Measurements from ENCODE around the gene NT5DC4. TPM values are rescaled to one million over a fixed set of nuclear protein-coding genes. Genes with fewer than 3 reads are reported as not detected.
A peak's percentile ranks its signal among the peaks of the same experiment; 100 is the strongest.

The NT5DC4 gene
- total RNA-seq, 1 experiment from 2014 or later = 0.04 TPM

- TSS peak; percentile 63 for BruUV-seq (replicated peaks)
- peak within 1 kb of the TSS; percentile 92 for H2AFZ ChIP-seq (ENCODE audit: low read length)
- no peaks in the 10 kb centered on the region for H3K9me2 ChIP-seq (replicated peaks; ENCODE audit: low read length)
- no peak; the same call in 1 of the 2 replicates for TF ChIP-seq CTCF (conservative IDR thresholded peaks at IDR 0.05; ENCODE audit: low read depth, low read length)
- no peak for TF ChIP-seq EZH2phosphoT487 (IDR thresholded peaks at IDR 0.05; ENCODE audit: borderline replicate concordance, low read length)
- no peak for TF ChIP-seq EZH2 (IDR thresholded peaks at IDR 0.05; ENCODE audit: low read length, unreplicated experiment)
- H3K4me3 ChIP-seq (ENCODE audit: low read length) = peak within 1 kb of the TSS; percentile 92
- peak within 1 kb of the TSS; percentile 92 for H3K4me2 ChIP-seq (ENCODE audit: low read length)
- no peaks in the 10 kb centered on the region for H3K9me3 ChIP-seq (ENCODE audit: low read length)
- ATAC-seq (peak; percentile 92), DNase-seq (peak; percentile 99)
- intact Hi-C loops (cut with micrococcal nuclease) = loop anchor here (1.0 kb wide), 2 partner anchors 70 to 105 kb away; no protein-coding TSS in a partner anchor
- H3K9ac ChIP-seq (ENCODE audit: low read length) = peak within 1 kb of the TSS; percentile 93
- H3K79me2 ChIP-seq (ENCODE audit: low read length) = peaks cover 47% of the 10 kb centered on the region
- H3F3A ChIP-seq (ENCODE audit: low read length, unreplicated experiment) = no peaks in the 10 kb centered on the region
- H3K4me1 ChIP-seq (ENCODE audit: insufficient read depth, low read length) = peaks cover 43% of the 10 kb centered on the region
- no peaks in the 10 kb centered on the region for H3K27me3 ChIP-seq (ENCODE audit: low read length)
- H3K27ac ChIP-seq (ENCODE audit: low read length) = peak within 1 kb of the TSS; percentile 74
- H4K20me1 ChIP-seq (ENCODE audit: low read length) = no peaks in the 10 kb centered on the region
- POLR2A ChIA-PET (ENCODE audit: unreplicated experiment) = interaction anchor here (0.5 to 0.6 kb wide), 2 partner anchors 9 to 27 kb away, joined by 3 to 28 read pairs; no protein-coding TSS in a partner anchor
- H3K36me3 ChIP-seq (ENCODE audit: low read depth, low read length) = peaks cover 23% of the 10 kb centered on the region
- CTCF ChIA-PET = interaction anchor here (1.5 kb wide), 1 partner anchor 15 kb away, joined by 5 read pairs; no protein-coding TSS in a partner anchor
Observed at GRCh38 chr2:112764071-112765044, 43.5 kb downstream of the NT5DC4 start, which contains the start of gene CKAP2L. Gene CKAP2L (minus strand): TSS chr2:112764609. CDS start chr2:112764598, 11 bp downstream.

- no peaks in the 10 kb centered on the region for H4K20me1 ChIP-seq (ENCODE audit: low read length)
- no TSS peak for BruUV-seq (replicated peaks)
- peak overlapping the region; percentile 93 for H3K9ac ChIP-seq (ENCODE audit: low read length)
- peaks cover 43% of the 10 kb centered on the region for H3K4me1 ChIP-seq (ENCODE audit: insufficient read depth, low read length)
- intact Hi-C loops (cut with micrococcal nuclease) = no loop called here
- peaks cover 14% of the 10 kb centered on the region for H3K36me3 ChIP-seq (ENCODE audit: low read depth, low read length)
- ChIA-PET CTCF (no interaction called here), POLR2A (ENCODE audit: unreplicated experiment) (interaction anchor here (0.6 kb wide), 1 partner anchor 26 kb away, joined by 28 read pairs; no protein-coding TSS in a partner anchor)
- peak overlapping the region; percentile 92 for H3K4me2 ChIP-seq (ENCODE audit: low read length)
- DNase-seq (peak; percentile 33), ATAC-seq (no peak)
- peak overlapping the region; percentile 92 for H3K4me3 ChIP-seq (ENCODE audit: low read length)
- no peaks in the 10 kb centered on the region for H3K9me2 ChIP-seq (replicated peaks; ENCODE audit: low read length)
- H3K27ac ChIP-seq (ENCODE audit: low read length) = peak overlapping the region; percentile 38
- peak overlapping the region; percentile 78 for H2AFZ ChIP-seq (ENCODE audit: low read length)
- TF ChIP-seq CTCF (conservative IDR thresholded peaks at IDR 0.05; ENCODE audit: low read depth, low read length) (no peak), EZH2phosphoT487 (IDR thresholded peaks at IDR 0.05; ENCODE audit: borderline replicate concordance, low read length) (no peak), EZH2 (IDR thresholded peaks at IDR 0.05; ENCODE audit: low read length, unreplicated experiment) (no peak)
- H3F3A ChIP-seq (ENCODE audit: low read length, unreplicated experiment) = no peaks in the 10 kb centered on the region
- H3K79me2 ChIP-seq (ENCODE audit: low read length) = peaks cover 39% of the 10 kb centered on the region
- no peaks in the 10 kb centered on the region for H3K27me3 ChIP-seq (ENCODE audit: low read length)
- no peaks in the 10 kb centered on the region for H3K9me3 ChIP-seq (ENCODE audit: low read length)
Observed at GRCh38 chr2:112765251-112765650, 44.4 kb downstream of the NT5DC4 start.

Data from PC-3 (cell line).